H1 (cell line): Measurements from ENCODE around the gene MRPS6.

ENCODE experiments used
- CEBPB ChIP-seq: IDR thresholded peaks from 2 replicates; pipeline ENCODE4 v1.6.1; 2012; ENCODE audit warnings: low read depth, low read length
- CTCF ChIP-seq, 3 experiments: IDR thresholded peaks; 1 replicate in 2 of 3; 2 replicates in 1 of 3; pipeline versions ENCODE4 v1.5.1 to v1.6.1; 2011; ENCODE audit warnings: low read length in 3 of 3, mild to moderate bottlenecking in 3 of 3, inconsistent platforms in 2 of 3, low read depth in 1 of 3, moderate library complexity in 1 of 3; ENCODE audit not compliant: insufficient read depth in 1 of 3; ENCODE audit errors: control extremely low read depth in 1 of 3
- EZH2 ChIP-seq: fragments of 200-600 bp; sonication (generic); IDR thresholded peaks from 2 replicates; pipeline ENCODE4 v1.7.1; 2012; ENCODE audit warnings: low read depth, mild to moderate bottlenecking, moderate library complexity, low read length, inconsistent platforms; ENCODE audit not compliant: severe bottlenecking
- POLR2A ChIP-seq, 2 experiments: IDR thresholded peaks; 1 replicate in 1 of 2; 2 replicates in 1 of 2; pipeline ENCODE4 v1.6.1; 2011; ENCODE audit warnings: low read depth in 2 of 2, low read length in 2 of 2, mild to moderate bottlenecking in 2 of 2; ENCODE audit errors: control extremely low read depth in 1 of 2
- TF ChIP-seq, protein P1 (sequence below): IDR thresholded peaks from 2 replicates; pipeline ENCODE4 v1.6.1; 2011; ENCODE audit warnings: low read length, improper control_type of control experiment

- TF ChIP-seq POLR2A (IDR thresholded peaks at IDR 0.05; ENCODE audit: control extremely low read depth in 1 of 2, low read depth in 2 of 2, low read length in 2 of 2) (no peak), EZH2 (no peak), CTCF (IDR thresholded peaks at IDR 0.05; ENCODE audit: control extremely low read depth in 1 of 3, insufficient read depth in 1 of 3, low read depth in 1 of 3, low read length in 3 of 3) (no peak), CEBPB (no peak)
- TF ChIP-seq, protein P1, sequence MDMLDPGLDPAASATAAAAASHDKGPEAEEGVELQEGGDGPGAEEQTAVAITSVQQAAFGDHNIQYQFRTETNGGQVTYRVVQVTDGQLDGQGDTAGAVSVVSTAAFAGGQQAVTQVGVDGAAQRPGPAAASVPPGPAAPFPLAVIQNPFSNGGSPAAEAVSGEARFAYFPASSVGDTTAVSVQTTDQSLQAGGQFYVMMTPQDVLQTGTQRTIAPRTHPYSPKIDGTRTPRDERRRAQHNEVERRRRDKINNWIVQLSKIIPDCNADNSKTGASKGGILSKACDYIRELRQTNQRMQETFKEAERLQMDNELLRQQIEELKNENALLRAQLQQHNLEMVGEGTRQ: no peak
These were observed 116.1 kb downstream of the MRPS6 start for GRCh38 chr21:34189506-34189905.
